Osteoblast (primary cell): ENCODE results near the gene ATIC. TPM values are rescaled to one million over a fixed set of nuclear protein-coding genes. Genes with fewer than 3 reads are reported as not detected.

Source experiments
- DNase-seq: peaks from one replicate; pipeline ENCODE4 v3.0.0; 2011; ENCODE audit warnings: low spot score, mixed read lengths; ENCODE audit not compliant: insufficient read length; ENCODE audit errors: missing footprints
- H2AFZ ChIP-seq: 2 replicates; pipeline ENCODE4 v1.6.0; 2011; ENCODE audit warnings: mild to moderate bottlenecking, low read length
- H3K27ac ChIP-seq: 2 replicates; pipeline ENCODE4 v1.5.1; 2011; ENCODE audit warnings: mild to moderate bottlenecking, low read depth, low read length, moderate library complexity
- H3K27me3 ChIP-seq: 2 replicates; pipeline ENCODE4 v1.6.0; 2012; ENCODE audit warnings: mild to moderate bottlenecking, control low read depth, inconsistent platforms, low read length, moderate library complexity; ENCODE audit not compliant: insufficient read depth
- H3K36me3 ChIP-seq: 2 replicates; pipeline ENCODE4 v1.5.1; 2011; ENCODE audit warnings: mild to moderate bottlenecking, low read length, control low read depth, moderate library complexity; ENCODE audit not compliant: insufficient read depth
- H3K4me1 ChIP-seq: 2 replicates; pipeline ENCODE4 v1.5.1; 2011; ENCODE audit warnings: mild to moderate bottlenecking, low read length, control low read depth, moderate library complexity; ENCODE audit not compliant: insufficient read depth
- H3K4me2 ChIP-seq: 2 replicates; pipeline ENCODE4 v1.6.0; 2011; ENCODE audit warnings: mild to moderate bottlenecking, low read length; ENCODE audit not compliant: insufficient read depth
- H3K4me3 ChIP-seq: fragments of 200-600 bp; sonication (generic); 3 replicates; pipeline ENCODE4 v1.5.1; 2012; ENCODE audit warnings: mild to moderate bottlenecking, low read length, inconsistent platforms; ENCODE audit not compliant: insufficient read depth
- H3K79me2 ChIP-seq: 2 replicates; pipeline ENCODE4 v1.6.0; 2012; ENCODE audit warnings: mild to moderate bottlenecking, low read length, control low read depth, inconsistent platforms; ENCODE audit not compliant: insufficient read depth
- H3K9me3 ChIP-seq: 2 replicates; pipeline ENCODE4 v1.5.1; 2011; ENCODE audit warnings: low read depth, low read length, control low read depth
- H4K20me1 ChIP-seq: 2 replicates; pipeline ENCODE4 v1.6.0; 2012; ENCODE audit warnings: mild to moderate bottlenecking, low read length, control low read depth; ENCODE audit not compliant: insufficient read depth
- CTCF ChIP-seq: IDR thresholded peaks from 2 replicates; pipeline ENCODE4 v1.5.1; 2011; ENCODE audit warnings: mild to moderate bottlenecking, low read depth, low read length, moderate library complexity; ENCODE audit errors: extremely low read depth
- total RNA-seq: library from RNA; depleted of rRNA; stranded (reverse); fragments of >200 nt; gene quantifications from 2 replicates; pipeline ENCODE4 v1.2.3, GENCODE V29; 2012

Gene ATIC
- total RNA-seq, 1 donor: 17.7 TPM

GRCh38 chr2:215374002-215374401 lies 62.1 kb downstream of the ATIC start:
- Histone ChIP-seq H3K4me3 (no peak overlapping the region), H2AFZ (no peak overlapping the region), H3K36me3 (peaks cover 99% of the 10 kb centered on the region), H4K20me1 (peaks cover 65% of the 10 kb centered on the region), H3K4me1 (peaks cover 23% of the 10 kb centered on the region), H3K4me2 (no peak overlapping the region), H3K79me2 (peaks cover under 1% of the 10 kb centered on the region), H3K27ac (peak overlapping the region; percentile 44), H3K27me3 (no peaks in the 10 kb centered on the region), H3K9me3 (no peaks in the 10 kb centered on the region)
- no peak for TF ChIP-seq CTCF
- DNase-seq: no peak

- H2AFZ ChIP-seq: no peak overlapping the region
- H3K79me2 ChIP-seq: peaks cover 4% of the 10 kb centered on the region
- TF ChIP-seq CTCF: no peak
- H3K36me3 ChIP-seq: peaks cover 99% of the 10 kb centered on the region
- no peak overlapping the region for H3K4me3 ChIP-seq
- peaks cover 25% of the 10 kb centered on the region for H3K4me1 ChIP-seq
- no peaks in the 10 kb centered on the region for H3K27me3 ChIP-seq
- peak overlapping the region; percentile 2 for H3K4me2 ChIP-seq
- no peaks in the 10 kb centered on the region for H3K9me3 ChIP-seq
- H4K20me1 ChIP-seq: peaks cover 60% of the 10 kb centered on the region
- H3K27ac ChIP-seq: peak overlapping the region; percentile 35
- no peak for DNase-seq
Measured at GRCh38 chr2:215374642-215375466, 63.0 kb downstream of the ATIC start.

DNA sequence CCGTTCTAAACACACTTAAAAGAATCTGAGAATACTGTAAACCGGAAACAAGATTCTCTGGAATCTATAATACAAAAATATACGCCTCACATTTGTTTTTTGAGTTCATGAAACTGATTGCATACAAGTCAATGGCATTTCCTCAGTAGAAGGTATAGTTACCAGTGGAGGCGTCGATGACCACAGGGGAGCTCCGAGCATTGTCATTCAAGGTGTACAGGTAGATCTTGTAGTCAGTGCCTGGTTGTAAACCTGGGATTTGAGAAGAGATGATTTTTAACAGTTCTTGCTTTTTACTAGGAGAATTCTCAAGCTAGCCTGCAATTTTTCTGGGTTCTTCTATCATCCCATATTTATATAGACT lies 63.6 kb downstream of the ATIC start:
- H3K27me3 ChIP-seq: no peaks in the 10 kb centered on the region
- H3K4me3 ChIP-seq: no peak overlapping the region
- peaks cover 27% of the 10 kb centered on the region for H3K4me1 ChIP-seq
- H4K20me1 ChIP-seq: peaks cover 57% of the 10 kb centered on the region
- DNase-seq: no peak
- H3K27ac ChIP-seq: peak overlapping the region; percentile 35
- TF ChIP-seq CTCF: no peak
- H3K79me2 ChIP-seq: peaks cover 4% of the 10 kb centered on the region
- H3K4me2 ChIP-seq: no peak overlapping the region
- H3K36me3 ChIP-seq: peaks cover 99% of the 10 kb centered on the region
- no peaks in the 10 kb centered on the region for H3K9me3 ChIP-seq
- no peak overlapping the region for H2AFZ ChIP-seq

- no peaks in the 10 kb centered on the region for H3K9me3 ChIP-seq
- H3K4me3 ChIP-seq: no peak overlapping the region
- TF ChIP-seq CTCF: no peak
- H4K20me1 ChIP-seq: peaks cover 60% of the 10 kb centered on the region
- no peak overlapping the region for H3K4me2 ChIP-seq
- no peak for DNase-seq
- peaks cover 100% of the 10 kb centered on the region for H3K36me3 ChIP-seq
- H3K79me2 ChIP-seq: peaks cover 4% of the 10 kb centered on the region
- peak overlapping the region; percentile 42 for H3K27ac ChIP-seq
- H2AFZ ChIP-seq: no peak overlapping the region
- H3K27me3 ChIP-seq: no peaks in the 10 kb centered on the region
- H3K4me1 ChIP-seq: peaks cover 25% of the 10 kb centered on the region
Measured at GRCh38 chr2:215376103-215376780, 64.4 kb downstream of the ATIC start.
